Memory B cell (primary cell): Measurements from ENCODE around the gene SMARCC2.

Experiments used
- ATAC-seq: fragments of 150-1000 bp; cut with Tn5 transposase; 2 replicates; pipeline ENCODE4 v1.10.0; 2021; ENCODE audit warnings: low read depth, mild to moderate bottlenecking, moderate library complexity
- DNase-seq, 2 donors: peaks; one replicate each; pipeline ENCODE4 v3.0.0; 2022; ENCODE audit warnings: low spot score in 2 of 2
- H3K27ac Mint-ChIP-seq: one replicate; pipeline ENCODE4 v1.8.0; 2022; ENCODE audit warnings: mild to moderate bottlenecking, moderate library complexity, mixed read lengths
- H3K27me3 Mint-ChIP-seq: one replicate; pipeline ENCODE4 v1.8.0; 2022; ENCODE audit warnings: mixed read lengths
- H3K36me3 Mint-ChIP-seq: one replicate; pipeline ENCODE4 v1.8.0; 2022; ENCODE audit warnings: mild to moderate bottlenecking, mixed read lengths
- H3K4me1 Mint-ChIP-seq: one replicate; pipeline ENCODE4 v1.8.0; 2022; ENCODE audit warnings: mixed read lengths
- H3K4me3 Mint-ChIP-seq: one replicate; pipeline ENCODE4 v1.8.0; 2022; ENCODE audit warnings: mild to moderate bottlenecking, moderate library complexity, mixed read lengths
- H3K9me3 Mint-ChIP-seq: one replicate; pipeline ENCODE4 v1.8.0; 2022; ENCODE audit warnings: mixed read lengths

The SMARCC2 gene

GRCh38 chr12:56189099-56189917, at the start of gene SMARCC2:
Gene SMARCC2 (minus strand): TSS chr12:56189483. CDS start chr12:56189461, 22 bp downstream.
- Mint-ChIP-seq H3K9me3 (no peaks in the 10 kb centered on the region), H3K36me3 (peaks cover 10% of the 10 kb centered on the region), H3K27me3 (no peaks in the 10 kb centered on the region), H3K4me1 (peaks cover 37% of the 10 kb centered on the region), H3K4me3 (peak within 1 kb of the TSS; percentile 93), H3K27ac (peak within 1 kb of the TSS; percentile 98)
- DNase-seq = peak; percentile 82 to 85
- ATAC-seq = peak; percentile 83

GRCh38 chr12:56237552-56237951, 48.3 kb upstream of the SMARCC2 start:
- ATAC-seq = no peak
- H3K27me3 Mint-ChIP-seq = no peaks in the 10 kb centered on the region
- H3K27ac Mint-ChIP-seq = no peak overlapping the region
- H3K36me3 Mint-ChIP-seq = peaks cover 22% of the 10 kb centered on the region
- no peak overlapping the region for H3K4me3 Mint-ChIP-seq
- DNase-seq = no peak
- peaks cover 8% of the 10 kb centered on the region for H3K4me1 Mint-ChIP-seq
- no peaks in the 10 kb centered on the region for H3K9me3 Mint-ChIP-seq

- no peaks in the 10 kb centered on the region for H3K9me3 Mint-ChIP-seq
Measured at GRCh38 chr12:56236985-56237384, 47.7 kb upstream of the SMARCC2 start.

GRCh38 chr12:56236091-56236490, 46.8 kb upstream of the SMARCC2 start:
- Mint-ChIP-seq H3K4me1 (no peaks in the 10 kb centered on the region), H3K27me3 (no peaks in the 10 kb centered on the region), H3K4me3 (no peak overlapping the region), H3K27ac (no peak overlapping the region), H3K36me3 (peaks cover 10% of the 10 kb centered on the region), H3K9me3 (no peaks in the 10 kb centered on the region)
- DNase-seq (no peak), ATAC-seq (no peak)

More at GRCh38 chr12:56236985-56237384, 47.7 kb upstream of the SMARCC2 start:
- Mint-ChIP-seq H3K4me3 (no peak overlapping the region), H3K4me1 (peaks cover 2% of the 10 kb centered on the region), H3K27me3 (no peaks in the 10 kb centered on the region), H3K27ac (no peak overlapping the region), H3K36me3 (peaks cover 16% of the 10 kb centered on the region)
- no peak for DNase-seq
- no peak for ATAC-seq

DNA sequence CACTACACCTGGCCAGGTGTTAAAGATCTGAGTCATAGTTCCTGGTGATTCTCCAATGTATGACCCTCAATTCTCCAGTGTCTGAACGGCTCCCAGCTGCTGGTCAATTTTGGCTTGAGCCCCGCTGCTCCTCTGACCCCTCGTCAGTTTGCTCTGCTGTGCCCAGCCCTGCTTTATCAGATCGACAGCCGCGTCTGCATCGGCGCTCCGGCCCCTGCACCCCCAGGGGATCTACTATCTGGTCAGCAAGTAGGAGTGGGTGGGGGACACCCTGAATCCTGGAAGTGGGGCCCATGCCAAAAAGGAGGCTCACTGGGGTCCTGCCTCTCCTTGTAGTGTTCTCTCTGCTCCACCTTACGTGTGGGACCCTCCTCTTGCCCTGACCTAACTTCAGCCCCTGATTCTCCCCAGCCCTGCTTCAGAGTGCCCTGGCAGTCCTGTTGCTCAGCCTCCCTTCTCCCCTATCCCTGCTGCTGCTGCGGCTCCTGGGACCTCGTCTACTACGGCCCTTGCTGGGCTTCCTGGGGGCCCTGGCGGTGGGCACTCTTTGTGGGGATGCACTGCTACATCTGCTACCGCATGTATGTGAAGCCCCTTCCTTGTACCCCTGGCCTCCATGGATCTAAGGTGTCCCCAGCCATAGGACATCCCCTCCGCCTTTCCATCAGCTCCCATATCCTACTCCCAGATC, 45.6 kb upstream of the SMARCC2 start:
- Mint-ChIP-seq H3K9me3 (no peaks in the 10 kb centered on the region), H3K4me1 (peaks cover 2% of the 10 kb centered on the region), H3K27ac (no peak overlapping the region), H3K27me3 (no peaks in the 10 kb centered on the region), H3K36me3 (peaks cover 5% of the 10 kb centered on the region), H3K4me3 (no peak overlapping the region)
- no peak for ATAC-seq
- DNase-seq = no peak

- DNase-seq = no peak
- Mint-ChIP-seq H3K9me3 (no peaks in the 10 kb centered on the region), H3K36me3 (peaks cover 4% of the 10 kb centered on the region), H3K4me1 (peaks cover 2% of the 10 kb centered on the region), H3K27me3 (no peaks in the 10 kb centered on the region), H3K4me3 (no peak overlapping the region), H3K27ac (no peak overlapping the region)
- no peak for ATAC-seq
Measured at GRCh38 chr12:56231184-56231582, 41.9 kb upstream of the SMARCC2 start.

DNA sequence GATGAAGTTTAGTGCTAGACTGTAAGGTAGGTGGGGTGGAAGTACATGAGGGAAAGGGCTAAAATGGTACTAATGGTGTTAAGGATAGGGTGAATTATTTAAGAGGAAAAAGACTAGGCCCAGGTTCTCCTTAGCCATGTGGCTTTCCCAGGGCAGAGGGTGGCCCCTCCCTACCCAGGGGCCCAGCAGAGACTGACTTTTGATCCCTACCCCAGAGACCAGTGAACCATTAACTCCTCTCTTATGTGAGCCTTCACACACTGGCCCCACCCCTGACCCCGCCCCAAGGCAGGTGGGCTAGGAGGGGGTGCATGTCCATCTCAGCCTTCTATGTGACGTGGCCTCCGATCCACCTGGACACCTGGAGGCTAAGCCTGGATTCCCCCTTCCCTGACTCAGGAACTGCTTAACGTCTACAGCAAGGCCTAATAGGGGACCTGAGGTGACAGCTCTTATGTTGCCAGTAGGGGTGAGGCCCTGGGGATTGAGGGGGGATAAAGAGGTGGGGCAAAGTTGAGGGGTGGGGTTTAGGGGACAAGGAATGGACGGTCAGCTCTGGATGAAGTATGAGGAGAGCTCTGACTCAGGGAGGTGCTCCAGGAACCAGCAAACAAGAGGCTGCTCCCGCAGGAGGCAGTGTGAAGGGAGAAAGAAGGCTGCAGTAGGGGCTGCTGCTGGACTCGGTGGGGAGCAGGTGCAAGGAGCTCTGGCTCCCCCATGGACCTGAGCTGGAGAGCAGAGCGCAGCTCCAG, 41.3 kb upstream of the SMARCC2 start:
- ATAC-seq (no peak), DNase-seq (no peak)
- peaks cover 3% of the 10 kb centered on the region for H3K4me1 Mint-ChIP-seq
- H3K27me3 Mint-ChIP-seq = no peaks in the 10 kb centered on the region
- no peak overlapping the region for H3K4me3 Mint-ChIP-seq
- H3K9me3 Mint-ChIP-seq = no peaks in the 10 kb centered on the region
- no peak overlapping the region for H3K27ac Mint-ChIP-seq
- H3K36me3 Mint-ChIP-seq = peaks cover 5% of the 10 kb centered on the region

GRCh38 chr12:56229916-56230431, 40.7 kb upstream of the SMARCC2 start, which contains the start of gene SLC39A5:
Gene SLC39A5 (plus strand): TSS chr12:56230051. CDS start chr12:56231275, 1,224 bp downstream.
- DNase-seq (no peak), ATAC-seq (no peak)
- no peak within 1 kb of the TSS for H3K27ac Mint-ChIP-seq
- H3K27me3 Mint-ChIP-seq = no peaks in the 10 kb centered on the region
- no peak within 1 kb of the TSS for H3K4me3 Mint-ChIP-seq
- peaks cover 5% of the 10 kb centered on the region for H3K36me3 Mint-ChIP-seq
- no peaks in the 10 kb centered on the region for H3K9me3 Mint-ChIP-seq
- peaks cover 9% of the 10 kb centered on the region for H3K4me1 Mint-ChIP-seq

DNA sequence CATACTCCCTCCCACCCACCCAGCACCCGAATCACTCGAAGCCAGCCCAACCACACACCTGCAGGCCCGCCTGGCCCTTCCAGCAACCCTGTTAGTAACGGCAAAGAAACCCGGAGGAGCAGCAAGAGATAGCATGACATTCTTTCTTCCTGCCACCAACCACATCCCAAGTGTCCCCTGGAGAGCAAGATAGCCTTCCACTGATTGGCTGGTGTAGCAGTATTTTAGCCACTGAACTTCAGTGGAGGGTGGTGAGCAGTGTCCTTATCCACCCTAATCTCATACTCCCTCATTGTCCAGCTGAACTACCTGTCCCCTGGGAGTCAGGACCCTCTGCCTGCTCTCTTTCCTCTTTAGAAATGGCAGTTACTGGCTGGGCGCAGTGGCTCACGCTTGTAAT, 39.8 kb upstream of the SMARCC2 start:
- Mint-ChIP-seq H3K36me3 (peaks cover 5% of the 10 kb centered on the region), H3K4me3 (no peak overlapping the region), H3K9me3 (no peaks in the 10 kb centered on the region), H3K4me1 (peaks cover 14% of the 10 kb centered on the region), H3K27ac (no peak overlapping the region), H3K27me3 (no peaks in the 10 kb centered on the region)
- DNase-seq (no peak), ATAC-seq (no peak)

DNA sequence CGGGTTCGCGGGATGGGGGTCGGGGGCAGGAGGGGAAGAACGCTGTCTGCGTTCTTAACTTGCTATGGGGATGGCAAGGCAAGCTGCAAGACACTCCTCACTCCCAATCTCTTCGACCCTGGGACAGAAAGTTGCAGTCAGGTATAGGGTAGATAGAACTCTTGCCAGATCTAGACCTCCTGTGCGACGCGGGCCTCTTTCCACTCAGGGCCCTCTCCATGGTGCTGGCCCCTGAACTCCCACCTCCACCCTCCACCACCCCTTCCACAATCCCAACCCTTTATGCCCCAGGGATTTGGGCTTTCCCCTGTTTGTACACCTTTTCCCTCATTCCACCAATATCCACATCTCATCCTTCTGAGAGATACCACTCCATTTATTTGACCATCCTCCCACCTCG, 35.7 kb upstream of the SMARCC2 start:
- Mint-ChIP-seq H3K4me3 (peak overlapping the region; percentile 82), H3K9me3 (no peaks in the 10 kb centered on the region), H3K4me1 (peaks cover 35% of the 10 kb centered on the region), H3K36me3 (peaks cover 5% of the 10 kb centered on the region), H3K27me3 (no peaks in the 10 kb centered on the region), H3K27ac (peak overlapping the region; percentile 80)
- DNase-seq = no peak
- no peak for ATAC-seq

DNA sequence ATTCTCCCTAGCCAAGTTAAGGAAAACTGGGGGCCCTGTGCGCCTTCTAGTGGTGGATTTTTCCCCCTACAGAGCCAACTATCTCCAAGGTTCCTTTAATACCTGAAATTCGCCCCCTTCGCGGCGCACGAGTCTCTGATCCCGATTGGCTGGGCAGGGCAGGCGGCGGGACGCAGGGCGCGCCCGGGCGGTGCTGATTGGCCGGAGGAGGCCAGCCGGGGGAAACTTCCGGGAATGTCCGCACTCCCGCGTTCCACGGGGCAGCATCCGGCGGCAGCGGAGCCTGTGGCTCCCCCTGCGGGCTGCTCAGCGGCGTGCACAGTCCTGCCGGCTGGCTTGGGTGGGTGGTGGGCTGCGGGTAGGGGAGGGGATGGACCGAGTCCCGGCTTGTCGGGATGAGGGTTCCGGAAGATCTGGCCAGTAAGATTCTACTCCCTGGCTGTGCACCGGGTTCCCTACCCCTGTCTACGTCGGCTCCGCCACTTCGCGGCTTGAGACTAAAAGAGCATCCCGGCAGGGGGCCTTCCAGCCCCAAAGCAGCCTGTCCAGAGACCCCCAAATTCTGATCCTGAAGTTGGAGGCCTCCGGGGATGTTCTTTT, 34.9 kb upstream of the SMARCC2 start, which contains the start of gene NABP2:
Gene NABP2, plus strand, starts transcription at position 241 of the 600 bp plus-strand sequence. CDS start 515 bp downstream, outside the sequence.
- DNase-seq (peak; percentile 80 to 84), ATAC-seq (peak; percentile 59)
- H3K36me3 Mint-ChIP-seq = peaks cover 5% of the 10 kb centered on the region
- H3K27ac Mint-ChIP-seq = peak within 1 kb of the TSS; percentile 80
- peaks cover 35% of the 10 kb centered on the region for H3K4me1 Mint-ChIP-seq
- H3K27me3 Mint-ChIP-seq = no peaks in the 10 kb centered on the region
- peak within 1 kb of the TSS; percentile 82 for H3K4me3 Mint-ChIP-seq
- no peaks in the 10 kb centered on the region for H3K9me3 Mint-ChIP-seq

GRCh38 chr12:56223571-56224101, 34.4 kb upstream of the SMARCC2 start:
- Mint-ChIP-seq H3K27ac (peak overlapping the region; percentile 80), H3K36me3 (peaks cover 5% of the 10 kb centered on the region), H3K27me3 (no peaks in the 10 kb centered on the region), H3K4me3 (peak overlapping the region; percentile 82), H3K4me1 (peaks cover 35% of the 10 kb centered on the region), H3K9me3 (no peaks in the 10 kb centered on the region)
- ATAC-seq (no peak), DNase-seq (no peak)

GRCh38 chr12:56222531-56222895, 33.2 kb upstream of the SMARCC2 start:
- Mint-ChIP-seq H3K4me1 (peaks cover 35% of the 10 kb centered on the region), H3K27ac (peak overlapping the region; percentile 100), H3K4me3 (peak overlapping the region; percentile 100), H3K9me3 (no peaks in the 10 kb centered on the region), H3K36me3 (peaks cover 5% of the 10 kb centered on the region), H3K27me3 (no peaks in the 10 kb centered on the region)
- DNase-seq = no peak
- ATAC-seq = no peak
